ENCODE measurements around the gene DYRK1B. TPM values are rescaled to one million over a fixed set of nuclear protein-coding genes. Genes with fewer than 3 reads are reported as not detected.

Gene DYRK1B
- total RNA-seq, 1 experiment from 2014 or later, result 12.2 TPM

- CTCF ChIA-PET, result interaction anchor here (1.4 kb wide), 1 partner anchor 34 kb away, joined by 5 read pairs; no protein-coding TSS in a partner anchor
- H3K27me3 Mint-ChIP-seq (ENCODE audit: low read depth), result no peaks in the 10 kb centered on the region
- peaks cover 18% of the 10 kb centered on the region for H3K36me3 Mint-ChIP-seq
- no peak overlapping the region for H3K4me3 Mint-ChIP-seq
- DNase-seq (ENCODE audit: low spot score), result no peak
- ATAC-seq, result no peak
- no peak overlapping the region for H3K27ac Mint-ChIP-seq
- no peaks in the 10 kb centered on the region for H3K9me3 Mint-ChIP-seq
- H3K4me1 Mint-ChIP-seq, result peaks cover under 1% of the 10 kb centered on the region; the same call in 1 of the 2 replicates
- TF ChIP-seq, protein P1, sequence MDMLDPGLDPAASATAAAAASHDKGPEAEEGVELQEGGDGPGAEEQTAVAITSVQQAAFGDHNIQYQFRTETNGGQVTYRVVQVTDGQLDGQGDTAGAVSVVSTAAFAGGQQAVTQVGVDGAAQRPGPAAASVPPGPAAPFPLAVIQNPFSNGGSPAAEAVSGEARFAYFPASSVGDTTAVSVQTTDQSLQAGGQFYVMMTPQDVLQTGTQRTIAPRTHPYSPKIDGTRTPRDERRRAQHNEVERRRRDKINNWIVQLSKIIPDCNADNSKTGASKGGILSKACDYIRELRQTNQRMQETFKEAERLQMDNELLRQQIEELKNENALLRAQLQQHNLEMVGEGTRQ (CRISPR knock-in tag; IDR thresholded peaks at IDR 0.05), result no peak
- TF ChIP-seq ZBTB21 (CRISPR knock-in tag; IDR thresholded peaks at IDR 0.05; ENCODE audit: borderline replicate concordance) (no peak), GRHL2 (CRISPR knock-in tag; IDR thresholded peaks at IDR 0.05; ENCODE audit: insufficient replicate concordance, severe bottlenecking) (no peak), IRF2 (CRISPR knock-in tag; IDR thresholded peaks at IDR 0.05; ENCODE audit: borderline replicate concordance, low read depth) (no peak), E2F4 (CRISPR knock-in tag; IDR thresholded peaks at IDR 0.05; ENCODE audit: borderline replicate concordance, low read depth) (no peak), RORB (CRISPR knock-in tag; IDR thresholded peaks at IDR 0.05) (no peak), OVOL2 (CRISPR knock-in tag; IDR thresholded peaks at IDR 0.05; ENCODE audit: borderline replicate concordance) (no peak), ZMAT4 (CRISPR knock-in tag; IDR thresholded peaks at IDR 0.05) (no peak), ZNF317 (CRISPR knock-in tag; IDR thresholded peaks at IDR 0.05; ENCODE audit: borderline replicate concordance, low read depth) (no peak), HMGA2 (CRISPR knock-in tag; IDR thresholded peaks at IDR 0.05) (no peak), NFE2L1 (CRISPR knock-in tag; IDR thresholded peaks at IDR 0.05) (no peak), JUN (CRISPR knock-in tag; IDR thresholded peaks at IDR 0.05) (no peak), SMAD4 (CRISPR knock-in tag; IDR thresholded peaks at IDR 0.05) (no peak), ATF6 (CRISPR knock-in tag; IDR thresholded peaks at IDR 0.05) (no peak)
- TF ChIP-seq, protein P2, sequence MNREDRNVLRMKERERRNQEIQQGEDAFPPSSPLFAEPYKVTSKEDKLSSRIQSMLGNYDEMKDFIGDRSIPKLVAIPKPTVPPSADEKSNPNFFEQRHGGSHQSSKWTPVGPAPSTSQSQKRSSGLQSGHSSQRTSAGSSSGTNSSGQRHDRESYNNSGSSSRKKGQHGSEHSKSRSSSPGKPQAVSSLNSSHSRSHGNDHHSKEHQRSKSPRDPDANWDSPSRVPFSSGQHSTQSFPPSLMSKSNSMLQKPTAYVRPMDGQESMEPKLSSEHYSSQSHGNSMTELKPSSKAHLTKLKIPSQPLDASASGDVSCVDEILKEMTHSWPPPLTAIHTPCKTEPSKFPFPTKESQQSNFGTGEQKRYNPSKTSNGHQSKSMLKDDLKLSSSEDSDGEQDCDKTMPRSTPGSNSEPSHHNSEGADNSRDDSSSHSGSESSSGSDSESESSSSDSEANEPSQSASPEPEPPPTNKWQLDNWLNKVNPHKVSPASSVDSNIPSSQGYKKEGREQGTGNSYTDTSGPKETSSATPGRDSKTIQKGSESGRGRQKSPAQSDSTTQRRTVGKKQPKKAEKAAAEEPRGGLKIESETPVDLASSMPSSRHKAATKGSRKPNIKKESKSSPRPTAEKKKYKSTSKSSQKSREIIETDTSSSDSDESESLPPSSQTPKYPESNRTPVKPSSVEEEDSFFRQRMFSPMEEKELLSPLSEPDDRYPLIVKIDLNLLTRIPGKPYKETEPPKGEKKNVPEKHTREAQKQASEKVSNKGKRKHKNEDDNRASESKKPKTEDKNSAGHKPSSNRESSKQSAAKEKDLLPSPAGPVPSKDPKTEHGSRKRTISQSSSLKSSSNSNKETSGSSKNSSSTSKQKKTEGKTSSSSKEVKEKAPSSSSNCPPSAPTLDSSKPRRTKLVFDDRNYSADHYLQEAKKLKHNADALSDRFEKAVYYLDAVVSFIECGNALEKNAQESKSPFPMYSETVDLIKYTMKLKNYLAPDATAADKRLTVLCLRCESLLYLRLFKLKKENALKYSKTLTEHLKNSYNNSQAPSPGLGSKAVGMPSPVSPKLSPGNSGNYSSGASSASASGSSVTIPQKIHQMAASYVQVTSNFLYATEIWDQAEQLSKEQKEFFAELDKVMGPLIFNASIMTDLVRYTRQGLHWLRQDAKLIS (CRISPR knock-in tag; IDR thresholded peaks at IDR 0.05; ENCODE audit: borderline replicate concordance), result no peak
- TF ChIP-seq, protein P3, sequence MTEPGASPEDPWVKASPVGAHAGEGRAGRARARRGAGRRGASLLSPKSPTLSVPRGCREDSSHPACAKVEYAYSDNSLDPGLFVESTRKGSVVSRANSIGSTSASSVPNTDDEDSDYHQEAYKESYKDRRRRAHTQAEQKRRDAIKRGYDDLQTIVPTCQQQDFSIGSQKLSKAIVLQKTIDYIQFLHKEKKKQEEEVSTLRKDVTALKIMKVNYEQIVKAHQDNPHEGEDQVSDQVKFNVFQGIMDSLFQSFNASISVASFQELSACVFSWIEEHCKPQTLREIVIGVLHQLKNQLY (CRISPR knock-in tag; IDR thresholded peaks at IDR 0.05), result no peak
- TF ChIP-seq, protein P4, sequence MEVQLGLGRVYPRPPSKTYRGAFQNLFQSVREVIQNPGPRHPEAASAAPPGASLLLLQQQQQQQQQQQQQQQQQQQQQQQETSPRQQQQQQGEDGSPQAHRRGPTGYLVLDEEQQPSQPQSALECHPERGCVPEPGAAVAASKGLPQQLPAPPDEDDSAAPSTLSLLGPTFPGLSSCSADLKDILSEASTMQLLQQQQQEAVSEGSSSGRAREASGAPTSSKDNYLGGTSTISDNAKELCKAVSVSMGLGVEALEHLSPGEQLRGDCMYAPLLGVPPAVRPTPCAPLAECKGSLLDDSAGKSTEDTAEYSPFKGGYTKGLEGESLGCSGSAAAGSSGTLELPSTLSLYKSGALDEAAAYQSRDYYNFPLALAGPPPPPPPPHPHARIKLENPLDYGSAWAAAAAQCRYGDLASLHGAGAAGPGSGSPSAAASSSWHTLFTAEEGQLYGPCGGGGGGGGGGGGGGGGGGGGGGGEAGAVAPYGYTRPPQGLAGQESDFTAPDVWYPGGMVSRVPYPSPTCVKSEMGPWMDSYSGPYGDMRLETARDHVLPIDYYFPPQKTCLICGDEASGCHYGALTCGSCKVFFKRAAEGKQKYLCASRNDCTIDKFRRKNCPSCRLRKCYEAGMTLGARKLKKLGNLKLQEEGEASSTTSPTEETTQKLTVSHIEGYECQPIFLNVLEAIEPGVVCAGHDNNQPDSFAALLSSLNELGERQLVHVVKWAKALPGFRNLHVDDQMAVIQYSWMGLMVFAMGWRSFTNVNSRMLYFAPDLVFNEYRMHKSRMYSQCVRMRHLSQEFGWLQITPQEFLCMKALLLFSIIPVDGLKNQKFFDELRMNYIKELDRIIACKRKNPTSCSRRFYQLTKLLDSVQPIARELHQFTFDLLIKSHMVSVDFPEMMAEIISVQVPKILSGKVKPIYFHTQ (CRISPR knock-in tag; IDR thresholded peaks at IDR 0.05), result no peak
- TF ChIP-seq, protein P5, sequence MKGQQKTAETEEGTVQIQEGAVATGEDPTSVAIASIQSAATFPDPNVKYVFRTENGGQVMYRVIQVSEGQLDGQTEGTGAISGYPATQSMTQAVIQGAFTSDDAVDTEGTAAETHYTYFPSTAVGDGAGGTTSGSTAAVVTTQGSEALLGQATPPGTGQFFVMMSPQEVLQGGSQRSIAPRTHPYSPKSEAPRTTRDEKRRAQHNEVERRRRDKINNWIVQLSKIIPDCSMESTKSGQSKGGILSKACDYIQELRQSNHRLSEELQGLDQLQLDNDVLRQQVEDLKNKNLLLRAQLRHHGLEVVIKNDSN (CRISPR knock-in tag; IDR thresholded peaks at IDR 0.05), result no peak
- TF ChIP-seq, protein P6, sequence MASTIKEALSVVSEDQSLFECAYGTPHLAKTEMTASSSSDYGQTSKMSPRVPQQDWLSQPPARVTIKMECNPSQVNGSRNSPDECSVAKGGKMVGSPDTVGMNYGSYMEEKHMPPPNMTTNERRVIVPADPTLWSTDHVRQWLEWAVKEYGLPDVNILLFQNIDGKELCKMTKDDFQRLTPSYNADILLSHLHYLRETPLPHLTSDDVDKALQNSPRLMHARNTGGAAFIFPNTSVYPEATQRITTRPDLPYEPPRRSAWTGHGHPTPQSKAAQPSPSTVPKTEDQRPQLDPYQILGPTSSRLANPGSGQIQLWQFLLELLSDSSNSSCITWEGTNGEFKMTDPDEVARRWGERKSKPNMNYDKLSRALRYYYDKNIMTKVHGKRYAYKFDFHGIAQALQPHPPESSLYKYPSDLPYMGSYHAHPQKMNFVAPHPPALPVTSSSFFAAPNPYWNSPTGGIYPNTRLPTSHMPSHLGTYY (CRISPR knock-in tag; IDR thresholded peaks at IDR 0.05), result no peak
- POLR2A ChIA-PET, result no interaction called here
Observed at GRCh38 chr19:39827216-39827615, 6.7 kb downstream of the DYRK1B start.

Data from WTC11 (cell line).